GM12801 (cell line): ENCODE results near the gene ITGBL1.

ENCODE experiments used
- CTCF ChIP-seq: IDR thresholded peaks from one replicate; pipeline ENCODE4 v1.5.1; 2011; ENCODE audit warnings: control low read depth; ENCODE audit not compliant: insufficient read length; ENCODE audit errors: extremely low read depth

Gene ITGBL1

GRCh38 chr13:101416181-101417042 is 36.1 kb upstream of the ITGBL1 start, which contains the start of gene NALCN:
Gene NALCN, minus strand, starts transcription at chr13:101416508. Its CDS starts 17,382 bp downstream, at chr13:101399126.
- TF ChIP-seq CTCF: no peak

GRCh38 chr13:101417043-101417406 is 35.5 kb upstream of the ITGBL1 start:
- no peak for TF ChIP-seq CTCF

GRCh38 chr13:101417501-101417900 is 35.0 kb upstream of the ITGBL1 start:
- TF ChIP-seq CTCF: no peak

DNA sequence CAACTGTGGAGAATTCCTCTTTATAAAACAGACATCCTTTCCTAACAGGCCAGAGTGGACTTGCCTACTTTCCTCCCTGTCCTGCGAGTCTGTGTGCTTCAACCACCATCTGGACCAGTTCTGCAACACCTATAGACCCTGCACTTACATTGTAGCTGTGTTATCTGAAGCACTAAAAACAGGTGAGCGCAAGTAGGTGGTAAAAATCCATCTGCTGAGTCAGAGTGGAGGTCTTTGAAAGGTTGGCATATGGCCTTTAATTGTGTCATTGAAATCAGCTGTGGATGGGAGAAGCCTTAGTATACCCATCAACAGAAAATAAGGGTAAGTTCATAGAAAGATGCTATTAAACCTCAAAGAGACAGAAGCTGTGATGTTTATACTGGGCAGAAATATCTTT is 28.6 kb upstream of the ITGBL1 start:
- no peak for TF ChIP-seq CTCF

GRCh38 chr13:101424381-101425155 is 27.9 kb upstream of the ITGBL1 start:
- no peak for TF ChIP-seq CTCF

DNA sequence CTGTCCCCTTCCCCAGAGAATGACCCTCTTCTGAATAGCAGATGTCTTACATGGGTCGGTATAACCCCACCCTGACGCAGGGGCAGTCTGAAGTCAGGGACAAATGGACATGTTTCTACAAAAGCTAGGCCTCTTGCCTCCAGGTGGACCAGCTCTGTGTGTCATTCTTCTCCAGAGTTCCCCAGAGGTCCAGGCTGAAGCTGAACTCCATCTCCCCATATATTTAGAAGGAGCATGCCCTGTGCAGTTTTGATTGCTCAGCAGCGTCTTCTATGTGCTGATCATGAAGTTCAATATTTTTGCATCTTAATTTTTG is 27.4 kb upstream of the ITGBL1 start:
- TF ChIP-seq CTCF: no peak

- no peak for TF ChIP-seq CTCF
Observed at GRCh38 chr13:101425623-101426022, 26.9 kb upstream of the ITGBL1 start.
